ENCODE data around the gene SMIM41.

GRCh38 chr12:52091061-52091460 is 11.6 kb downstream of the SMIM41 start:
- no peak for TF ChIP-seq CTCF (IDR thresholded peaks at IDR 0.05)
- TF ChIP-seq POLR2A (IDR thresholded peaks at IDR 0.05) = no peak
- TF ChIP-seq EP300 (IDR thresholded peaks at IDR 0.05; ENCODE audit: low read depth) = no peak
